GM10266 (cell line): ENCODE measurements around the gene FOXJ1.
A peak's percentile ranks its signal among the peaks of the same experiment; 100 is the strongest.

Experiments
- DNase-seq: peaks from one replicate; pipeline ENCODE4 v3.0.0; 2012; ENCODE audit errors: extremely low spot score
- CTCF ChIP-seq: IDR thresholded peaks from 2 replicates; pipeline ENCODE4 v1.5.1; 2012; ENCODE audit warnings: mild to moderate bottlenecking, low read depth; ENCODE audit not compliant: control insufficient read depth, insufficient read depth; ENCODE audit errors: missing control alignments

FOXJ1 gene

GRCh38 chr17:76179496-76180467 is 38.7 kb upstream of the FOXJ1 start:
- TF ChIP-seq CTCF = no peak
- peak; percentile 52 for DNase-seq

DNA sequence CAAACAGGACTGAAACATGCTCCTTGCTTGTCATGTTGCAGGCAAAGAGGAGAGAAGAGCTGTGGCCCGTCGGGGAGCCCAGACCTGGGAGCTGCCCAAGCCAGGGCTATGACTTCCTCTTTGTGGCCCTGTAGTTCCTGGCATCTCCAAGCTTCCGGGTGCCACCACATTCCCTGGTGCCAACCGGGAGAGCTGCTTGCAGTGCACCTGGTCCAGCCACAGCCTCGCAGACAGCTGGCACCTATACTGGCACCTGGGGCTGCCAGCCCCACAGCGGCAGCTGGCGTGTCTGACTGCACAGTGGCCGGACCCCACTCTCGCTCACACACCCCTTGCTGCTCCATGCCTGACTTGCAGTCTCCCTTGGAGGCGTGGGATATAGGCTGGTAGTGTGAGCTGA is 37.1 kb upstream of the FOXJ1 start:
- TF ChIP-seq CTCF = no peak
- DNase-seq = no peak

- no peak for TF ChIP-seq CTCF
- no peak for DNase-seq
Measured at GRCh38 chr17:76176701-76177574, 35.9 kb upstream of the FOXJ1 start.

- DNase-seq = no peak
- no peak for TF ChIP-seq CTCF
Measured at GRCh38 chr17:76174037-76174436, 33.0 kb upstream of the FOXJ1 start.

DNA sequence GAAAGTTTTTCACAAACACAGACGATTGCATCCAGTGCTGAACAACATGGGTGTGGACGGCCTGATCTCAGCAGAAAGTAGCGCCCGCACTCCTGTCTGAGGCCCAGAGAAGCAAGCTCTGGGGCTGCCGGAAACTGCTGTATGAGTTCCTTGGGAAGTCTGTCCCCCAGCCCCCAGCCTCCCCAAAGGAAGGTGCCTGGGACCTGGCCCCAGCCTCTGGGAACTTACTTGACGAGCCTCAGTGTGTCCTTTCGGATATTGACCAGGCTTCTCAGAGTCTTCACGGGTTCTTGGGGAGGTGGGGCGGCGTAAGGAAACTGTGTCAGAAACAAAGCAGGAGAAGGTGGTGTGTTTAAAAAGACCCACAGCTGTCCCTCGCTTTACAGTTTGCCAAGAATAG is 32.4 kb upstream of the FOXJ1 start:
- no peak for DNase-seq
- no peak for TF ChIP-seq CTCF

DNA sequence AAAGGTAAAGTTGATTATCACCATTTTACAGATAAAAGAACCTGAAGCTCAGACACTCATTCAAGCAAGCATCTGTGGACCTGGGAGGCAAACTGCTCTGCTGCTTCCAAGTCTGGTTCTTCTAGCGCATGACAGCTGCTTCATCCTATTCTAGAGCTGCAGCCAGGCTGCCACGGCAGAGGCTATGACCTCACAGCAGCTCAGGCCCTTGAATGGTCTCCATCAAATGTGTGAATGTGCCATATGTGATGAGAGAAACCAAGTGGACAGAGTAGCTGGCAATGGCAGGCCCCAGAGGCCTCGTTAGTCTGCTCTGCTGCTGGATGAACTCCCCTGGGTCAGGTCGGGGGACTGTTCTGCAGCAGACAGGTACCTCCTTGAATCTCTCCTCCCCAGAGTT is 30.7 kb upstream of the FOXJ1 start:
- no peak for DNase-seq
- no peak for TF ChIP-seq CTCF
